HepG2 (cell line): Measurements from ENCODE around the gene GPR149. TPM values are rescaled to one million over a fixed set of nuclear protein-coding genes. Genes with fewer than 3 reads are reported as not detected.

Source experiments
- ATAC-seq: fragments of 200-7000 bp; cut with Tn5 transposase; 3 replicates; pipeline ENCODE4 v1.9.1; 2020; ENCODE audit warnings: mild to moderate bottlenecking, moderate library complexity
- BruUV-seq: library from RNA; stranded (reverse); fragments of 400-500 nt; replicated peaks from 2 replicates; lab custom pipeline; 2021; lab: Mats Ljungman, UMichigan
- CTCF ChIA-PET: fragments of 300-600 bp; formaldehyde crosslinking; extraction: SDS; loops from one replicate; lab custom pipeline; 2021; ENCODE audit warnings: low total read pairs, inconsistent platforms, low intra/inter-chr PET ratio; lab: Yijun Ruan, JAX
- POLR2A ChIA-PET: fragments of 350-600 bp; sonication (Branson Sonifier 250); formaldehyde crosslinking; loops from one replicate; lab custom pipeline; 2020; ENCODE audit warnings: antibody characterized with exemption, inconsistent platforms; lab: Yijun Ruan, JAX
- DNase-seq: peaks from one replicate; pipeline ENCODE4 v3.0.0-alpha.2; 2015; ENCODE audit warnings: low spot score
- FAIRE-seq: peaks from 3 replicates; lab custom pipeline; 2011; peaks lifted over from hg19 to GRCh38; lab: Jason Lieb, UNC
- H2AFZ ChIP-seq: one replicate; pipeline ENCODE4 v1.6.1; 2011; ENCODE audit warnings: low read length, inconsistent platforms
- H3K27ac ChIP-seq: fragments of 300-600 bp; 3 replicates; pipeline ENCODE4 v1.8.0; 2011; ENCODE audit warnings: mixed run types, mild to moderate bottlenecking, mixed read lengths, low read length, inconsistent platforms; ENCODE audit not compliant: insufficient read depth; ENCODE audit errors: extremely low read length
- H3K27me3 ChIP-seq, 2 experiments: fragments of 200-600 bp in 1 of 2; 2 replicates in 1 of 2; 3 replicates in 1 of 2; pipeline versions ENCODE4 v1.6.0 to v1.8.0; 2011; ENCODE audit warnings: low read length in 2 of 2, mild to moderate bottlenecking in 2 of 2, moderate library complexity in 2 of 2, inconsistent platforms in 1 of 2; ENCODE audit not compliant: insufficient read depth in 2 of 2, control insufficient read depth in 1 of 2
- H3K36me3 ChIP-seq, 2 experiments: fragments of 200-600 bp in 1 of 2; replicated peaks in 1 of 2; 2 replicates in 1 of 2; 3 replicates in 1 of 2; pipeline versions ENCODE4 v1.5.1 to v1.8.0; 2011; ENCODE audit warnings: low read length in 2 of 2, inconsistent platforms in 1 of 2; ENCODE audit not compliant: insufficient read depth in 2 of 2, control insufficient read depth in 1 of 2
- H3K4me1 ChIP-seq: 2 replicates; pipeline ENCODE4 v1.5.1; 2012; ENCODE audit warnings: low read length, inconsistent platforms; ENCODE audit not compliant: insufficient read depth
- H3K4me2 ChIP-seq: 2 replicates; pipeline ENCODE4 v1.6.0; 2011; ENCODE audit warnings: low read depth, low read length, inconsistent platforms
- H3K4me3 ChIP-seq, 3 experiments: fragments of 200-600 bp in 1 of 3; sonication (generic), shearing (Covaris generic) in 1 of 3; replicated peaks in 1 of 3; 2 replicates each; pipeline ENCODE4 v1.5.1; 2011 to 2016; ENCODE audit warnings: low read length in 3 of 3, inconsistent platforms in 2 of 3, low read depth in 2 of 3, mild to moderate bottlenecking in 2 of 3, control low read depth in 1 of 3, mixed read lengths in 1 of 3; ENCODE audit not compliant: insufficient read depth in 1 of 3
- H3K79me2 ChIP-seq: one replicate; pipeline ENCODE4 v1.6.1; 2011; ENCODE audit warnings: low read length, inconsistent platforms; ENCODE audit not compliant: insufficient read depth
- H3K9ac ChIP-seq: 2 replicates; pipeline ENCODE4 v1.6.0; 2011; ENCODE audit warnings: mild to moderate bottlenecking, low read depth, low read length, inconsistent platforms; ENCODE audit not compliant: insufficient read depth
- H3K9me3 ChIP-seq: 2 replicates; pipeline ENCODE4 v1.5.1; 2012; ENCODE audit warnings: mild to moderate bottlenecking, low read length
- H4K20me1 ChIP-seq: 2 replicates; pipeline ENCODE4 v1.6.0; 2011; ENCODE audit warnings: inconsistent platforms, mild to moderate bottlenecking, low read length, moderate library complexity; ENCODE audit not compliant: insufficient read depth
- ATF4 ChIP-seq, 2 experiments: fragments of 450-650 bp in 1 of 2; sonication (generic) in 1 of 2; formaldehyde crosslinking; IDR thresholded peaks; 2 replicates each; pipeline versions ENCODE4 v1.5.0 to v1.8.0; 2020 to 2022; ENCODE audit warnings: mild to moderate bottlenecking in 1 of 2, missing genetic modification reagents in 1 of 2
- MTA3 ChIP-seq: sonication (generic); formaldehyde crosslinking; IDR thresholded peaks from 2 replicates; pipeline ENCODE4 v1.4.0; 2020; ENCODE audit warnings: missing genetic modification reagents
- TCF12 ChIP-seq, 2 experiments: fragments of 450-650 bp in 1 of 2; sonication (generic) in 1 of 2; formaldehyde crosslinking in 1 of 2; IDR thresholded peaks; 2 replicates each; pipeline versions ENCODE4 v1.6.1 to v1.8.0; 2017 to 2022; ENCODE audit warnings: antibody characterized with exemption in 1 of 2, mild to moderate bottlenecking in 1 of 2, missing genetic modification reagents in 1 of 2, moderate library complexity in 1 of 2
- ZFP1 ChIP-seq: IDR thresholded peaks from 2 replicates; pipeline ENCODE4 v1.6.1; 2016
- ZNF350 ChIP-seq: sonication (generic); formaldehyde crosslinking; IDR thresholded peaks from 2 replicates; pipeline ENCODE4 v1.4.0; 2020; ENCODE audit warnings: mild to moderate bottlenecking, low read depth, missing genetic modification reagents, borderline replicate concordance
- ZNF777 ChIP-seq: sonication (generic); formaldehyde crosslinking; IDR thresholded peaks from 2 replicates; pipeline ENCODE4 v1.4.0; 2020; ENCODE audit warnings: missing genetic modification reagents
- ZNF790 ChIP-seq: sonication (generic); formaldehyde crosslinking; IDR thresholded peaks from 2 replicates; pipeline ENCODE4 v1.8.0; 2022; ENCODE audit warnings: missing genetic modification reagents, mild to moderate bottlenecking, borderline replicate concordance
- in situ Hi-C: cut with HindIII; loops from 2 replicates; pipeline ENCODE4 v1.10.0; 2017; ENCODE audit warnings: low pct_unique_long_range_greater_than_20kb; ENCODE audit not compliant: extremely low pct_ligation_motif_present
- intact Hi-C: fragments of 100-400 bp; cut with micrococcal nuclease; formaldehyde crosslinking; loops from one replicate; pipeline ENCODE4 v1.10.0; 2022; ENCODE audit not compliant: unreplicated experiment
- polyA plus RNA-seq, 8 experiments: library from polyadenylated mRNA; depleted of rRNA in 3 of 8; stranded (reverse) in 7 of 8; unstranded in 1 of 8; fragments of >200 nt; fragmentation: Illumina TruSeq in 4 of 8; extraction: Trizol in 4 of 8; gene quantifications; 2 replicates each; pipeline versions ENCODE4 v1.2.1 to v1.2.3, GENCODE V29; 2011 to 2016; ENCODE audit warnings: low read depth in 4 of 8, missing spikeins in 1 of 8, mixed read lengths in 1 of 8; ENCODE audit not compliant: insufficient read depth in 1 of 8
- total RNA-seq, 5 experiments: library from RNA; depleted of rRNA; stranded (reverse); fragments of >200 nt; fragmentation: Illumina TruSeq; extraction: Trizol; gene quantifications; 2 replicates each; pipeline ENCODE4 v1.2.3, GENCODE V29; 2016; ENCODE audit warnings: low read depth in 1 of 5
- TF ChIP-seq, protein P1 (sequence below): sonication (generic); formaldehyde crosslinking; IDR thresholded peaks from 2 replicates; pipeline ENCODE4 v1.4.0; 2020; ENCODE audit warnings: missing genetic modification reagents, borderline replicate concordance

Gene GPR149
- total and polyA plus RNA-seq, 2 of the 13 experiments (the other 11 are each of a cell fraction or from before 2014, with no cell fraction given), result not detected

DNA sequence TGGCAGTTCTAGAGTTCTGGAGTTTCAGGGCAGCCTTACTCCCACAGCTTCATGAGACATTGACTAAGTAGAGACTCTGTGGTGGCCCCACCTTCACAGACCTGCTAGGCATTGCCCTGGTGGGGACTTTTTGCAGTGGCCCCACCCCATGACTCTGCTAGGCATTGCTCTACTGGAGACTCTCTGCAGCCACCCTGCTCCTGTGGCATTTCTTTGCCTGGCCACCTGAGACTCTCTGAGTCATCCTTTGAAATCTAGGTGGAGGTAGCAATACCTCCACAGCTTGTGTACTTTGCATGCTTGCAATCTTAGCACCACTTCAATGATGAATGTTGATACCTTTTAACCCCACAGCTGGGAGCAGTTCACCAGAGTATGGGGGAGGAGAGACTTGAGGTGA is 65.1 kb downstream of the GPR149 start:
- Histone ChIP-seq H4K20me1 (no peaks in the 10 kb centered on the region), H2AFZ (no peak overlapping the region), H3K4me3 (no peak overlapping the region), H3K27ac (no peak overlapping the region), H3K4me2 (no peak overlapping the region), H3K9ac (no peak overlapping the region), H3K36me3 (no peaks in the 10 kb centered on the region), H3K9me3 (no peaks in the 10 kb centered on the region)
- CTCF ChIA-PET, result no interaction called here
- in situ Hi-C loops, result no loop called here
- POLR2A ChIA-PET, result no interaction called here
- no peak for ATAC-seq
- BruUV-seq, result no TSS peak
- DNase-seq, result no peak
- intact Hi-C loops, result no loop called here
- TF ChIP-seq ZNF790 (no peak), ZFP1 (CRISPR knock-in tag) (no peak), ZNF350 (CRISPR knock-in tag) (no peak), ZNF777 (CRISPR knock-in tag) (no peak), TCF12 (IDR thresholded peaks at IDR 0.05) (no peak), TCF12 (CRISPR knock-in tag; IDR thresholded peaks at IDR 0.05) (no peak), ATF4 (CRISPR knock-in tag; IDR thresholded peaks at IDR 0.05) (no peak), MTA3 (CRISPR knock-in tag) (no peak)
- TF ChIP-seq, protein P1, sequence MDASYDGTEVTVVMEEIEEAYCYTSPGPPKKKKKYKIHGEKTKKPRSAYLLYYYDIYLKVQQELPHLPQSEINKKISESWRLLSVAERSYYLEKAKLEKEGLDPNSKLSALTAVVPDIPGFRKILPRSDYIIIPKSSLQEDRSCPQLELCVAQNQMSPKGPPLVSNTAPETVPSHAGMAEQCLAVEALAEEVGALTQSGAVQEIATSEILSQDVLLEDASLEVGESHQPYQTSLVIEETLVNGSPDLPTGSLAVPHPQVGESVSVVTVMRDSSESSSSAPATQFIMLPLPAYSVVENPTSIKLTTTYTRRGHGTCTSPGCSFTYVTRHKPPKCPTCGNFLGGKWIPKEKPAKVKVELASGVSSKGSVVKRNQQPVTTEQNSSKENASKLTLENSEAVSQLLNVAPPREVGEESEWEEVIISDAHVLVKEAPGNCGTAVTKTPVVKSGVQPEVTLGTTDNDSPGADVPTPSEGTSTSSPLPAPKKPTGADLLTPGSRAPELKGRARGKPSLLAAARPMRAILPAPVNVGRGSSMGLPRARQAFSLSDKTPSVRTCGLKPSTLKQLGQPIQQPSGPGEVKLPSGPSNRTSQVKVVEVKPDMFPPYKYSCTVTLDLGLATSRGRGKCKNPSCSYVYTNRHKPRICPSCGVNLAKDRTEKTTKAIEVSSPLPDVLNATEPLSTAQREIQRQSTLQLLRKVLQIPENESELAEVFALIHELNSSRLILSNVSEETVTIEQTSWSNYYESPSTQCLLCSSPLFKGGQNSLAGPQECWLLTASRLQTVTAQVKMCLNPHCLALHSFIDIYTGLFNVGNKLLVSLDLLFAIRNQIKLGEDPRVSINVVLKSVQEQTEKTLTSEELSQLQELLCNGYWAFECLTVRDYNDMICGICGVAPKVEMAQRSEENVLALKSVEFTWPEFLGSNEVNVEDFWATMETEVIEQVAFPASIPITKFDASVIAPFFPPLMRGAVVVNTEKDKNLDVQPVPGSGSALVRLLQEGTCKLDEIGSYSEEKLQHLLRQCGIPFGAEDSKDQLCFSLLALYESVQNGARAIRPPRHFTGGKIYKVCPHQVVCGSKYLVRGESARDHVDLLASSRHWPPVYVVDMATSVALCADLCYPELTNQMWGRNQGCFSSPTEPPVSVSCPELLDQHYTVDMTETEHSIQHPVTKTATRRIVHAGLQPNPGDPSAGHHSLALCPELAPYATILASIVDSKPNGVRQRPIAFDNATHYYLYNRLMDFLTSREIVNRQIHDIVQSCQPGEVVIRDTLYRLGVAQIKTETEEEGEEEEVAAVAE, result no peak
- TF ChIP-seq, all 625 proteins: peak for 0
- H3K79me2 ChIP-seq, result no peaks in the 10 kb centered on the region
- no peak for FAIRE-seq
- no peaks in the 10 kb centered on the region for H3K4me1 ChIP-seq
- no peaks in the 10 kb centered on the region for H3K27me3 ChIP-seq
